SK-N-MC (cell line): ENCODE results near the gene WWC1.

Experiments
- EZH2 ChIP-seq: fragments of 200-600 bp; sonication (generic); IDR thresholded peaks from one replicate; pipeline ENCODE4 v1.6.1; 2017; ENCODE audit warnings: antibody characterized with exemption
- POLR2AphosphoS5 ChIP-seq: IDR thresholded peaks from 2 replicates; pipeline ENCODE4 v1.6.1; 2012; ENCODE audit warnings: mild to moderate bottlenecking, low read depth, low read length, borderline replicate concordance

- TF ChIP-seq EZH2 (no peak), POLR2AphosphoS5 (no peak)
Measured at GRCh38 chr5:168469816-168470215, 178.4 kb downstream of the WWC1 start.
